Anterior cingulate cortex (tissue), 58 donors: ENCODE data around the gene SLC1A6.
"Not testable (repeated sequence)": the region's sequence is repeated elsewhere in the genome, so short reads cannot be mapped to it uniquely, and the experiment has no call there.

Experiments used
- DNase-seq, 58 donors: peaks; one replicate each; lab custom pipeline; 2025; lab: John Stamatoyannopoulos, UW

Gene SLC1A6

GRCh38 chr19:14979476-14980255, at the start of gene SLC1A6:
Gene SLC1A6, minus strand, starts transcription at chr19:14979864. Its CDS starts 6,954 bp downstream, at chr19:14972910.
- peak in 12 of 58 donors; percentile 0 to 35 (median 22) for DNase-seq

- no peak for DNase-seq
Measured at GRCh38 chr19:15028490-15028889, 48.8 kb upstream of the SLC1A6 start.

- no peak for DNase-seq
Measured at GRCh38 chr19:15025217-15025616, 45.6 kb upstream of the SLC1A6 start.

- DNase-seq, result no peak
Measured at GRCh38 chr19:15022752-15023151, 43.1 kb upstream of the SLC1A6 start.

- DNase-seq, result no peak
Measured at GRCh38 chr19:15021286-15022007, 41.8 kb upstream of the SLC1A6 start.

- DNase-seq, result not testable (repeated sequence)
Measured at GRCh38 chr19:15018836-15019235, 39.2 kb upstream of the SLC1A6 start.

GRCh38 chr19:15015946-15016542, 36.4 kb upstream of the SLC1A6 start:
- DNase-seq, result no peak

- DNase-seq, result no peak
Measured at GRCh38 chr19:15014579-15014978, 34.9 kb upstream of the SLC1A6 start.

GRCh38 chr19:15010501-15011300, 31.0 kb upstream of the SLC1A6 start:
- peak in 4 of 58 donors; percentile 2 to 17 (median 6) for DNase-seq

GRCh38 chr19:15008308-15008707, 28.6 kb upstream of the SLC1A6 start:
- DNase-seq, result no peak

- DNase-seq, result no peak
Measured at GRCh38 chr19:14997981-14998380, 18.3 kb upstream of the SLC1A6 start.

- no peak for DNase-seq
Measured at GRCh38 chr19:14992780-14993179, 13.1 kb upstream of the SLC1A6 start.

GRCh38 chr19:14985133-14985532, 5.5 kb upstream of the SLC1A6 start:
- no peak for DNase-seq

- peak in 5 of 58 donors; percentile 4 to 27 (median 7) for DNase-seq
Measured at GRCh38 chr19:14978161-14978776, 1.4 kb downstream of the SLC1A6 start.

GRCh38 chr19:14977128-14977527, 2.5 kb downstream of the SLC1A6 start:
- DNase-seq, result no peak

- no peak for DNase-seq
Measured at GRCh38 chr19:14974488-14974887, 5.2 kb downstream of the SLC1A6 start.

GRCh38 chr19:14972676-14973075, 7.0 kb downstream of the SLC1A6 start:
- peak in 34 of 58 donors; percentile 1 to 79 (median 32) for DNase-seq

GRCh38 chr19:14971474-14971873, 8.2 kb downstream of the SLC1A6 start:
- no peak for DNase-seq

GRCh38 chr19:14968247-14968646, 11.4 kb downstream of the SLC1A6 start:
- no peak for DNase-seq
